ENCODE results near the gene ZNF804B.

- TF ChIP-seq POLR2A (IDR thresholded peaks at IDR 0.05), result no peak
- no peak for TF ChIP-seq CTCF (IDR thresholded peaks at IDR 0.05)
- TF ChIP-seq POLR2AphosphoS5 (IDR thresholded peaks at IDR 0.05), result no peak
- no peak for TF ChIP-seq EP300 (IDR thresholded peaks at IDR 0.05)
Measured at GRCh38 chr7:88965371-88965770, 205.9 kb downstream of the ZNF804B start.
